T-helper 2 cell treated with Interferon-gamma antibody and Interleukin-4, amounts not matched to agents 100 ng/mL and 5 ng/mL, for 36 hours (primary cell): ENCODE results near the gene LBR. TPM values are rescaled to one million over a fixed set of nuclear protein-coding genes. Genes with fewer than 3 reads are reported as not detected.

ENCODE experiments used
- intact Hi-C: fragments of 100-400 bp; cut with micrococcal nuclease; formaldehyde crosslinking; loops from one replicate; pipeline ENCODE4 v1.15.1; 2023
- total RNA-seq: library from RNA; stranded (reverse); gene quantifications from 2 replicates; pipeline ENCODE4 v1.2.3, GENCODE V29; 2022

The LBR gene
- total RNA-seq, 1 donor from 2014 or later = 244 TPM

- intact Hi-C loops = loop anchor here (10.0 kb wide), 2 partner anchors 660 to 720 kb away; partner anchors contain the start of gene ACBD3
These were observed 37.3 kb upstream of the LBR start for GRCh38 chr1:225464851-225465792.

- intact Hi-C loops = loop anchor here (10.0 kb wide), 2 partner anchors 662 to 722 kb away; partner anchors contain the start of gene ACBD3
These were observed 35.1 kb upstream of the LBR start for GRCh38 chr1:225462714-225463574.

DNA sequence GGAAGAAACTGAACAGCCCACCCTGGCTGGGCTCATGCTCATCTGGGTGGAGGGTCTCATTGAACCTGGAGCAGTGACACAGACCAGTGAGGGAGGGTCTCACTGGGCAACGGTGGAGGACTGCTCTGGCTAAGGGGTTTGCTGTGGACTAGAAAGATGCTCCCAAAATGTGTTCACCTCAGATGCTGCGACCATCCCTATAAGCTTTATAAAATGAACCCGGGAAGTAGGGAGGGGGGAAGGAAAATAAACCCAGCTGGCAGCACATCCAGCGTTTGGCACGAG lies 34.5 kb upstream of the LBR start:
- intact Hi-C loops = loop anchor here (10.0 kb wide), 2 partner anchors 662 to 722 kb away; partner anchors contain the start of gene ACBD3

GRCh38 chr1:225461533-225462428 lies 33.9 kb upstream of the LBR start:
- intact Hi-C loops = loop anchor here (10.0 kb wide), 2 partner anchors 663 to 723 kb away; partner anchors contain the start of gene ACBD3

GRCh38 chr1:225460737-225461532 lies 33.1 kb upstream of the LBR start:
- intact Hi-C loops = loop anchor here (10.0 kb wide), 2 partner anchors 664 to 724 kb away; partner anchors contain the start of gene ACBD3

GRCh38 chr1:225460021-225460736 lies 32.3 kb upstream of the LBR start:
- intact Hi-C loops = loop anchor here (10.0 kb wide), 2 partner anchors 665 to 725 kb away; partner anchors contain the start of gene ACBD3

DNA sequence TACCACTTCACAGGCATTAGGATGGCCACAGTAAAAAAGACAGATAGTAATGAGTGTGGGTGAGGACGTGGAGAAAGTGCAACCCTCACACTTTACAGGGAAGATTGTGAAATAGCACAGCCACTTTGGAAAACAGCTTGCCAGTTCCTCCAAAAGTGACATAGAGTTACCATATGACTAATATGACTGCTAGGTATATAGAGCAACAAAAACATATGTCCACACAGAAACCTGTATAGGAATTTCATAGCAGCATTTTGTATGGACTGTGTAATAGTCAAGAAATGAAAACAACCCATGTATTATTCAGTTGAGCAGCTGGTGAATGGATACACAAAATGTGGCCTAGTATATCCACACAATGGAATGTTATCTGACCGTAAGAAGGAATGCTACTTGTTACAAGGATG lies 30.4 kb upstream of the LBR start:
- intact Hi-C loops = no loop called here

GRCh38 chr1:225454733-225455132 lies 26.9 kb upstream of the LBR start:
- intact Hi-C loops = no loop called here

- intact Hi-C loops = no loop called here
These were observed 26.2 kb upstream of the LBR start for GRCh38 chr1:225453797-225454648.

GRCh38 chr1:225451840-225452515 lies 24.1 kb upstream of the LBR start:
- intact Hi-C loops = no loop called here

DNA sequence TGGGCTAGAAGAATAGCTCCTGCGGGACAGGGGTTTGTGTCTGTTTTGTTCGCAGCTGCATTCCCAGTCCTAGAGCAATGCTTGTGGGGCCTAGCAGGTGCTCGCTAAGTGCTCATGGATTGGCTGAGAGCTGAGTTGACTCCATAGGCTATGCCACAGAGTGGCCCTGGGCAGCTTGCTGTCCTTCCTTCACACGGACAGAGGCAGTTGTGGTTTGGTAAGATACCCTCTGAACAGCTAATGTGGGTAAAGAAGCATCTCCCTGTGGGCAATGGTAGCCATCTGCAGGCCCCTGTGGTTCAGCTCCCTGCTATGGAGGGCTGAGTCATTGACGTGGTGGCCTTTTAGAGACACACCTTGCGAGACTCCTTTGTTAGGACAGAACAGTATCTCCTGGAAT lies 23.5 kb upstream of the LBR start:
- intact Hi-C loops = no loop called here

DNA sequence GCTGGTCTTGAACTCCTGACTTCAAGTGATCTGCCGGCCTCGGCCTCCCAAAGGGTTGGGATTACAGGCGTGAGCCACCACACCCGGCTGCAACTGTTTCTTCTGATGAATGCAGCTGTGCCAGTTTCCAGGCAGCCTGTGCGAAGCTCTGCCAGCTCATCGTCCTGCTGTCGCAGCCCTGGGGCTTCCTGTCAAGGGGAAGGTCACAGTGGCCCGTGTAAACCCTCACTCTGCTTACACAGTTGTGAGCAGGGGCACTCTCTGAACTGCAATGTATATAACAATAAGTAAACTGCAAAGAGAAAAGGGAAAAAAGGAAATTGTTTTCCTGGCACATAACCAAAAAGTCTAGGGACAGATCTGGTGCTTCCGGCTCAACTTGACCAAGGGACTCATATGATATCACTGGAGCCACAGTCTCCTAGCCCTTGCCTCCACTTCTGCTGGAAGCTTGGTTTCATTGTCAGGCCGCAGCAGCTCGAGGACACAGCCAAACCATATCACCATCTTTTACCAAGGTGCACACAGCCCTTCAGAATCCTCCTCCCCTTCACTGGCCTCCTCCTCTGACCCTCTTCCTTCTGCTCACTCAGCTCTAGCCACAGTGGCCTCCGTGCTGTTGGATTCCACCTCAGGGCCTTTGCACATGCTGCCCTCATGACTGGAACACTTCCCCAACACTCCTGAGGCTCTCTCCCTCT lies 22.8 kb upstream of the LBR start:
- intact Hi-C loops = no loop called here

DNA sequence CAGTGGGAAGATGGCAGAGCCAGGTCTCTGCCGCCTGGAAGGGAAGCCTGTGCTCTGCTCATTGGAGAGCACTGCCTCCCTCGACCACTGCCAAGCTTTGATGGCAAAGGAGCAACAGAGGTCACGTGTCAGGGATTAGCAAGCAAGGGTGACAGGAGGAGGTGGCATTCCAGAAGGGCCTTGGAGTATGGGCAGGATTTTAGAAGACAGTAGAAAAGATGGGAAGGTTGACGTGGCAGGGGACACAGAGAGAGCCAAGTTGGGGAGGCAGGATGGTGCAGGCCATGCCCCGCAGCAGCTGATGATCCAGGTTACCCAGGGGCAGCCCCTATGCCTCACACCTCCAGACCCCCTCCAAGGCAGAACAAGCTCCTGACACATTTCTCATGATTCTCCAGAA lies 21.9 kb upstream of the LBR start:
- intact Hi-C loops = no loop called here

GRCh38 chr1:225449261-225449660 lies 21.4 kb upstream of the LBR start:
- intact Hi-C loops = no loop called here

DNA sequence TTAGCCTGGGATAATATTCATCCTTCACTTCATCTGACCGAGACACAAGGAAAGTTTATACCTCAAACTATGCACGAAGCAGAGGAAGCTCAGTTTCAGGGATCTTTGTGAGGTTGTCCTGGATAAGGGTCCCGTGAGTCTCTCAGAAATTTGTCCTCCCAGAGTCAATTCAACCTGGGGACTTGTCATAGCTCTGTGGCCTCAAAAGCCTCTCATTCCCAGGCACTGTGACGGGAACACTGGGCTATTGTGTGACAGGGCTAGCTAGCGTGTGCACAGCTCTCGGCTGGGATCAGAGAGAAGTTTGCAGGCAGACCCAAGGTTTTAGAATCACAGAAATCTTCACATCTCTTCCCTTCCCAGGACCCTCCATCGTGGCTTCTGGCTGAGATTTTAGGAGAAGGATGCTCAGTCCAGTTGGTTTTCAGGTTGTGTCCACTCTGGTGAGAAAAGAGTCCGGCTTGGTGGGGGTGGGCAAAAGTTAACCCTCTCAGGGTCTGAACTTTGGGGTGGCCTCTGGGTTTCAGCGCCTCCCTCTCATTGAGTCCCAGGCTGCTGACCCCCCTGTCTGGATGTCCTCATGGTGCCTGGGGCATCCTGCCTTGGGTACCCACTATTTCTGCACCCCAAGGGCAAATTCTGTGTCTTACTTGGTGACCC lies 20.4 kb upstream of the LBR start:
- intact Hi-C loops = no loop called here

DNA sequence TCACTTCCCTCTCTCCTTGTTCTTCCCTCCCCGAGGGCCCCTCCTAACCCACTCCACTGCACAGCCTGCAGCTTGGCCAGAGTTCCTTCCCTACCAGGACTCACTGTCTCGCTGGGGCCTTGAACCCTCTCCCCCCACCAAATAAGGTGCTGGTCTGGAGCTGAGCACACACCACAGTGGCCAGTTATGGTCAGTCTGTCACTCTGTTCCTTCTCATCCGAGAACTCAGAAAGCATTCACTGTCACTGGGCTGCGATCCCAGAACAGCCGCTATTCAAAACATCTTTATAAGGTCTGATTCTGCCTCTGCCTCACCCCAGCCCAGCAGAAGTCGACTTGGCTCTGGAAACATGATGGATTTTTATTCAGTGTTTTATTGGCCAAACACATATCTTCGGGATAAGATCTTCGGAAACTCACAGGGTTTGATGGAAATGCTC lies 19.8 kb upstream of the LBR start:
- intact Hi-C loops = no loop called here
